IMR-90 (cell line): ENCODE results near the gene ZNF512B. TPM values are rescaled to one million over a fixed set of nuclear protein-coding genes. Genes with fewer than 3 reads are reported as not detected.

Experiments
- ATAC-seq: fragments of 200-7000 bp; cut with Tn5 transposase; 2 replicates; pipeline ENCODE4 v1.9.1; 2020; ENCODE audit warnings: low read depth, mild to moderate bottlenecking, moderate library complexity
- BruUV-seq: library from RNA; stranded (reverse); fragments of 400-500 nt; replicated peaks from 2 replicates; lab custom pipeline; 2021; lab: Mats Ljungman, UMichigan
- CTCF ChIA-PET: fragments of 300-600 bp; formaldehyde crosslinking; extraction: SDS; loops from one replicate; lab custom pipeline; 2021; ENCODE audit warnings: antibody characterized with exemption; lab: Yijun Ruan, JAX
- POLR2A ChIA-PET: fragments of 300-600 bp; sonication (Branson Sonifier 250); formaldehyde crosslinking; loops from one replicate; lab custom pipeline; 2022; ENCODE audit warnings: antibody characterized with exemption; ENCODE audit not compliant: unreplicated experiment; lab: Charles Lee
- DNase-seq: peaks from one replicate; pipeline ENCODE4 v3.0.0; 2013
- H2AFZ ChIP-seq: replicated peaks from 2 replicates; pipeline ENCODE3; 2013; ENCODE audit warnings: low read length, mild to moderate bottlenecking; ENCODE audit not compliant: poor library complexity
- H2AK5ac ChIP-seq: 2 replicates; pipeline ENCODE4 v1.6.1; 2013; ENCODE audit warnings: low read depth, low read length, inconsistent platforms
- H2AK9ac ChIP-seq: replicated peaks from 2 replicates; pipeline ENCODE3; 2013; ENCODE audit warnings: mild to moderate bottlenecking, low read depth, low read length, moderate library complexity; ENCODE audit not compliant: poor library complexity
- H2BK120ac ChIP-seq: 2 replicates; pipeline ENCODE4 v1.6.1; 2013; ENCODE audit warnings: low read depth, low read length, inconsistent platforms
- H2BK15ac ChIP-seq: 3 replicates; pipeline ENCODE4 v1.6.1; 2013; ENCODE audit warnings: low read depth, low read length, inconsistent platforms
- H2BK20ac ChIP-seq: 2 replicates; pipeline ENCODE4 v1.6.1; 2013; ENCODE audit warnings: low read depth, mild to moderate bottlenecking, inconsistent platforms, low read length, moderate library complexity
- H2BK5ac ChIP-seq: 2 replicates; pipeline ENCODE4 v1.6.1; 2013; ENCODE audit warnings: mild to moderate bottlenecking, low read depth, low read length, inconsistent platforms; ENCODE audit not compliant: poor library complexity, severe bottlenecking
- H3K14ac ChIP-seq: replicated peaks from 2 replicates; pipeline ENCODE4 v1.6.1; 2013; ENCODE audit warnings: low read depth, low read length, inconsistent platforms
- H3K18ac ChIP-seq: 2 replicates; pipeline ENCODE4 v1.6.1; 2013; ENCODE audit warnings: low read depth, low read length, control low read depth
- H3K23ac ChIP-seq: 2 replicates; pipeline ENCODE4 v1.6.1; 2013; ENCODE audit warnings: low read depth, low read length, inconsistent platforms
- H3K27ac ChIP-seq: 2 replicates; pipeline ENCODE4 v1.5.1; 2013; ENCODE audit warnings: mild to moderate bottlenecking, control low read depth, low read length; ENCODE audit not compliant: insufficient read depth
- H3K27me3 ChIP-seq: 2 replicates; pipeline ENCODE4 v1.6.1; 2013; ENCODE audit warnings: low read length; ENCODE audit not compliant: control insufficient read depth, insufficient read depth
- H3K36me3 ChIP-seq: 2 replicates; pipeline ENCODE4 v1.6.1; 2013; ENCODE audit warnings: low read length, mixed read lengths; ENCODE audit not compliant: control insufficient read depth, insufficient read depth
- H3K4ac ChIP-seq: 2 replicates; pipeline ENCODE4 v1.6.1; 2013; ENCODE audit warnings: low read depth, low read length, inconsistent platforms
- H3K4me1 ChIP-seq: 2 replicates; pipeline ENCODE4 v1.6.1; 2013; ENCODE audit warnings: low read length, mixed read lengths; ENCODE audit not compliant: control insufficient read depth, insufficient read depth
- H3K4me2 ChIP-seq: 2 replicates; pipeline ENCODE4 v1.6.1; 2013; ENCODE audit warnings: low read depth, mild to moderate bottlenecking, control low read depth, low read length, moderate library complexity
- H3K4me3 ChIP-seq: 2 replicates; pipeline ENCODE4 v1.5.1; 2013; ENCODE audit warnings: low read depth, mild to moderate bottlenecking, control low read depth, low read length, moderate library complexity; ENCODE audit not compliant: insufficient read depth
- H3K56ac ChIP-seq: 2 replicates; pipeline ENCODE4 v1.6.1; 2013; ENCODE audit warnings: low read length, inconsistent platforms; ENCODE audit not compliant: insufficient read depth; ENCODE audit errors: extremely low read depth
- H3K79me1 ChIP-seq, 2 experiments: 2 replicates each; pipeline ENCODE4 v1.6.1; 2013; ENCODE audit warnings: low read length in 2 of 2, inconsistent platforms in 1 of 2, low read depth in 1 of 2
- H3K9ac ChIP-seq: 2 replicates; pipeline ENCODE4 v1.6.1; 2013; ENCODE audit warnings: low read depth, low read length, control low read depth
- H3K9me1 ChIP-seq: 2 replicates; pipeline ENCODE4 v1.6.1; 2013; ENCODE audit warnings: low read length, inconsistent platforms; ENCODE audit not compliant: insufficient read depth
- H3K9me3 ChIP-seq: 2 replicates; pipeline ENCODE4 v1.6.1; 2013; ENCODE audit warnings: low read length; ENCODE audit not compliant: control insufficient read depth, insufficient read depth
- H4K20me1 ChIP-seq: 2 replicates; pipeline ENCODE4 v1.6.1; 2013; ENCODE audit warnings: low read length, inconsistent platforms; ENCODE audit not compliant: insufficient read depth
- H4K5ac ChIP-seq: 2 replicates; pipeline ENCODE4 v1.6.1; 2013; ENCODE audit warnings: mild to moderate bottlenecking, low read depth, low read length, control low read depth
- H4K8ac ChIP-seq, 2 experiments: 2 replicates each; pipeline ENCODE4 v1.6.1; 2013; ENCODE audit warnings: low read depth in 2 of 2, low read length in 2 of 2, control low read depth in 1 of 2, inconsistent platforms in 1 of 2
- H4K91ac ChIP-seq: 2 replicates; pipeline ENCODE4 v1.6.1; 2013; ENCODE audit warnings: low read depth, low read length, inconsistent platforms; ENCODE audit not compliant: insufficient read depth
- BHLHE40 ChIP-seq: fragments of 150-350 bp; IDR thresholded peaks from 2 replicates; pipeline ENCODE4 v1.6.1; 2016; ENCODE audit warnings: mild to moderate bottlenecking, low read depth, low read length
- CHD1 ChIP-seq: IDR thresholded peaks from 2 replicates; pipeline ENCODE4 v1.6.1; 2012; ENCODE audit warnings: low read depth, low read length, improper control_type of control experiment
- CTCF ChIP-seq: conservative IDR thresholded peaks from 2 replicates; pipeline ENCODE4 v1.5.1; 2012; ENCODE audit warnings: mild to moderate bottlenecking, low read depth, low read length, improper control_type of control experiment
- NFE2L2 ChIP-seq: fragments of 150-350 bp; IDR thresholded peaks from 2 replicates; pipeline ENCODE4 v1.6.1; 2016; ENCODE audit warnings: low read depth, mild to moderate bottlenecking, low read length
- POLR2A ChIP-seq: IDR thresholded peaks from 2 replicates; pipeline ENCODE4 v1.6.1; 2012; ENCODE audit warnings: mild to moderate bottlenecking, low read depth, low read length
- RAD21 ChIP-seq: IDR thresholded peaks from 2 replicates; pipeline ENCODE4 v1.6.1; 2012; ENCODE audit warnings: low read length, improper control_type of control experiment
- RCOR1 ChIP-seq: IDR thresholded peaks from 2 replicates; pipeline ENCODE4 v1.6.1; 2012; ENCODE audit warnings: mild to moderate bottlenecking, low read length, improper control_type of control experiment; ENCODE audit not compliant: insufficient replicate concordance
- RFX5 ChIP-seq: IDR thresholded peaks from 2 replicates; pipeline ENCODE4 v1.8.0; 2012; ENCODE audit warnings: low read depth, mild to moderate bottlenecking, low read length, moderate library complexity
- WGBS, 2 experiments: methylation state at CpG; one replicate each; pipeline versions ENCODE4 v1.1.5 to v1.1.7; 2013; ENCODE audit warnings: missing lambda C conversion rate in 2 of 2; ENCODE audit not compliant: insufficient read length in 1 of 2; ENCODE audit errors: extremely low coverage in 2 of 2; 5-methylcytosine and 5-hydroxymethylcytosine counted together
- dilution Hi-C: fragments of 300-500 bp; cut with HindIII; formaldehyde crosslinking; loops from one replicate; pipeline ENCODE4 v1.14.3; 2018; ENCODE audit warnings: low sequenced_read_pairs; ENCODE audit not compliant: unreplicated experiment
- in situ Hi-C: fragments of 300-500 bp; cut with MboI; formaldehyde crosslinking; loops from 3 replicates; pipeline ENCODE4 v1.14.3; 2019; ENCODE audit warnings: low sequenced_read_pairs, inconsistent platforms, mixed read lengths
- intact Hi-C: fragments of 100-400 bp; cut with micrococcal nuclease; formaldehyde crosslinking; loops from 2 replicates; pipeline ENCODE4 v1.10.0; 2022
- polyA plus RNA-seq, 3 experiments: library from polyadenylated mRNA; depleted of rRNA; stranded (reverse); fragments of >200 nt; gene quantifications; 2 replicates each; pipeline ENCODE4 v1.2.3, GENCODE V29; 2012; ENCODE audit warnings: low replicate concordance in 1 of 3
- total RNA-seq: library from RNA; depleted of rRNA; stranded (reverse); fragments of >200 nt; gene quantifications from 2 replicates; pipeline ENCODE4 v1.2.3, GENCODE V29; 2012
- TF ChIP-seq, protein P1 (sequence below): fragments of 150-350 bp; IDR thresholded peaks from 2 replicates; pipeline ENCODE4 v1.6.1; 2017; ENCODE audit warnings: mild to moderate bottlenecking, antibody characterized with exemption, low read length, low read depth

The ZNF512B gene
- total and polyA plus RNA-seq, 2 of the 4 experiments (the other 2 are of a cell fraction), result 6.5 to 15.6 TPM

GRCh38 chr20:63976980-63977738 is 7.4 kb upstream of the ZNF512B start:
- DNase-seq (no peak), ATAC-seq (no peak)
- peak overlapping the region; percentile 81 for H2AK5ac ChIP-seq
- no peak for TF ChIP-seq BHLHE40
- no peak for TF ChIP-seq RAD21
- TF ChIP-seq CTCF, result no peak
- TF ChIP-seq RCOR1, result no peak
- TF ChIP-seq CHD1, result no peak
- TF ChIP-seq NFE2L2, result no peak
- TF ChIP-seq POLR2A, result no peak
- TF ChIP-seq, protein P1, sequence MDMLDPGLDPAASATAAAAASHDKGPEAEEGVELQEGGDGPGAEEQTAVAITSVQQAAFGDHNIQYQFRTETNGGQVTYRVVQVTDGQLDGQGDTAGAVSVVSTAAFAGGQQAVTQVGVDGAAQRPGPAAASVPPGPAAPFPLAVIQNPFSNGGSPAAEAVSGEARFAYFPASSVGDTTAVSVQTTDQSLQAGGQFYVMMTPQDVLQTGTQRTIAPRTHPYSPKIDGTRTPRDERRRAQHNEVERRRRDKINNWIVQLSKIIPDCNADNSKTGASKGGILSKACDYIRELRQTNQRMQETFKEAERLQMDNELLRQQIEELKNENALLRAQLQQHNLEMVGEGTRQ, result no peak
- no peak for TF ChIP-seq RFX5
- no peaks in the 10 kb centered on the region for H3K27me3 ChIP-seq
- H3K4me2 ChIP-seq, result peak overlapping the region; percentile 33
- H2BK5ac ChIP-seq, result peak overlapping the region; percentile 21
- H3K4me1 ChIP-seq, result peaks cover 39% of the 10 kb centered on the region
- no peaks in the 10 kb centered on the region for H3K9me3 ChIP-seq
- dilution Hi-C loops (no loop called here), intact Hi-C loops (no loop called here), in situ Hi-C loops (loop anchor here (10.0 kb wide), 1 partner anchor 442 kb away; the partner anchor contains the start of gene PTK6)
- no peak overlapping the region for H3K23ac ChIP-seq
- ChIA-PET POLR2A (interaction anchor here (0.5 kb wide), 2 partner anchors 10 to 13 kb away, joined by 3 read pairs; no protein-coding TSS in a partner anchor), CTCF (no interaction called here)
- H2AFZ ChIP-seq, result peak overlapping the region; percentile 85
- peak overlapping the region; percentile 49; the same call in 1 of the 2 replicates for H3K4ac ChIP-seq
- 0 out of 2 replicates have a peak overlapping the region, but pooled peaks have one; percentile 19 for H3K14ac ChIP-seq
- peak overlapping the region in 1 of 2 experiments; percentile 44; a peak in 2 of 4 replicates for H4K8ac ChIP-seq
- no peak overlapping the region for H3K56ac ChIP-seq
- H2BK20ac ChIP-seq, result no peak overlapping the region; the same call in 1 of the 2 replicates
- H2BK15ac ChIP-seq, result no peak overlapping the region
- H3K27ac ChIP-seq, result no peak overlapping the region; the same call in 1 of the 2 replicates
- no peaks in the 10 kb centered on the region for H4K20me1 ChIP-seq
- peak overlapping the region; percentile 54 for H4K91ac ChIP-seq
- H3K18ac ChIP-seq, result no peak overlapping the region
- H3K9me1 ChIP-seq, result peaks cover 22% of the 10 kb centered on the region
- peak overlapping the region; percentile 84 for H2AK9ac ChIP-seq
- no peak overlapping the region for H4K5ac ChIP-seq
- peaks cover 8 to 18% of the 10 kb centered on the region in 2 experiments for H3K79me1 ChIP-seq
- no peaks in the 10 kb centered on the region for H3K36me3 ChIP-seq
- no peak overlapping the region for H3K4me3 ChIP-seq
- peak overlapping the region; percentile 35 for H2BK120ac ChIP-seq
- H3K9ac ChIP-seq, result no peak overlapping the region
- 79% methylated on average over 7 of the region's 18 CpGs; no CpG with 5 or more reads in 1 of the 2 experiments for WGBS, 2 experiments
- BruUV-seq, result no TSS peak
